Fibroblast of the conjunctiva (primary cell): ENCODE measurements around the gene RNF152.

Experiments used
- DNase-seq: peaks from one replicate; pipeline ENCODE4 v3.0.0-alpha.2; 2010; ENCODE audit warnings: low read depth

Gene RNF152

DNA sequence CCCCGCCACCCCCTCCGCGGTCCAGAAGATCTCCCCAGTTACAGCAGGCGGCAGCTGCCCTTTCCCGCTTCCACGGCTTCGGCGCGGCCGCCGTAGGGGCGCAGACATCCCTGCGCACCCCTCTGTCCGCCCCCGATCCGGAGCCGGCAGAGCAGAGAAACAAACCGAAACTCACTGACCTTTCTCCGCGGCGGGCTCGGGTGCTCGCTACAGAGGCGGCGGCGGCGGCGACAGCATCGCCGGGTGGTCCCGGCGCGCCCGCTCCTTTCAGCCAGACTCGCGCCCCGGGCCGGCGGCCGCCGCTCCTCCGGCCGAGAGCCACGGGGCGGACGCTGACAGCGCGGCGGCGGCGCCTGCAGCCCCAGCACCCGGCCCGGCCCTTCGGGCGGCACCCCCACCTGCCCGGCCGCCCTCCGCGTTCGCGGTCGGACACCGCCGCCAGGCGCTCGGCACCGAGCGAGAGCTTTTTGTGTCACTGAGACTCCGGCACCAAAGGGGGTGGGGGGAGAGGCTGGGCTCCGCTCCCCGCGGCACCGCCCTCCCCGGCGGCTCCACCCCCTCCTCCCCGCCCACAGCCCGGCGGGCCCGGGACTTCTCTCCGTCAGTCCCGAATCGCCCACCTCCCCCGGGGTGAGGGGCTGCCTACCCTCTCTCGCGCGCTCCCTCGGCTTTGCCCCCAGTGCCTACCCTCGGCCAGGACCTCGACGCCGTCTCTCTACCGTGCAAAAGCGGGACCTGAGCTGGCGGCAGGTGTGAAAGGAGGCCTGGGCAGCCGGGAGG is 1.4 kb upstream of the RNF152 start:
- DNase-seq = peak; percentile 22

DNA sequence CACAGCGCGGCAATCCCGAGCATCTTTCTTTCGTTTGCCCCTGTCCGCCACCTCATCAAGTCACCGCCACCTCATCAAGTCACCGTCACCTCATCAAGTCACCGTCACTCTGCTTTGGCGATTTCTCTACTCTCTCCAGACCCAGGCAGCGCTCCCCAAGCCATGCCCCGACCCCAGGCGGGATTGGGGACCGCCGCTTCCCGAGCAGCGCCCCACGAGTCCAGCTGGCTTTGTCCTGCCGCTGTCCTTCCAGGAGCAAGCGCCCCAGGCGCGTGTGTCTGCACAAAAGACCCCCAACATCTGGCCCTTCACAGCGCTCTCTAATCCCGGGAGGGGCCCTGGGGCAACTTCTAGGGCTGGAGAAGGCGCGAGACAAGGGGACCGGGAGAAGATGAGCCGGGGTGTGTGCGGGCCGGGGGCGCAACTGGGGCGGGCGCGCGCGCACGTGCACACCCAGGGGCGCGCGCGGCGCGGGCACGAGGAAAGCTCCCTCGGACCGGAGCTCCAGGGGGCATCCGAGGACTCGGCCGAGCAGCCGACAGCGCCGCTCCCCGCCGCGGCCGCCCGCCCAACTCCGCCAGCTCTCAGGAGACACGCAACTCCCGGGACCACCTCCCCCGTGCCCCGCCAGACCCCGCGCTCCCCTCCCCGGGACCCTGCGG is 633 bp upstream of the RNF152 start:
- DNase-seq = no peak

DNA sequence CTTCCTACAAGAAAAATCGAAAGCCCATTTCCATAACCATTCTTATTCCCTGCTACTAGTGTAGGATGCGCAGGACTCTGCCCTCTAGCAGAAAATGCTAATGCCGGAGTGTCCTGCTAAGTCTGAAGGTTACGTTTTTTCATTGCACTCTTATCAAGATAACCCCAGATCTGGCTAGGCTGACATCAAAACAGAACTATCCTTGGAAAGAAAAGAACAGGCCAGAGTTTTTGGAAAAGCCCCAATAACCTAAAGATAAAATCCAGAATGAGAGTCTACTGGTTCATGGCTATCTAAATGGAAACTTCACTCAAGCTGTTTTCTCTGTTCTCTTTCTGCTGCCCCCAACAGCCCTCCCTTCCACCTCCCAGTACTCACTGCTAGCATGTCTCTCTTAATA is 913 bp downstream of the RNF152 start:
- DNase-seq = no peak

DNA sequence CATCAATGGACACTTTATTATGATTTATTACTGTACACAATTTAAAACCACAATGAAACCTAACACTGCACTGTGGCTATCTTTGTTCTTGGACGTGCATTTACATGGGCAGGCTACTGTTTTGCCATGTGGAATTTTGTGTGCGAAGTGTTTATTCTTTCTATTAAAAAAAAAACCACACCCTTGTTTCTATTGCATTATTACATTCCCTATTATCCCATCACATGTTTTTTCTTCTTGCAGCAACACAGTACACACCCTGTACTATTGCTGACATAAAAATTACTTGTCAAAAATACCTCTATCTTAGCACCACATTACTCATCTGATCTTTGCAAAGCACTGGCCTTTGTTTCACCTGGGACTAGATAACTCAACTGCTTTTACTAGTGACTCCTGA is 1.5 kb downstream of the RNF152 start:
- DNase-seq = no peak

DNA sequence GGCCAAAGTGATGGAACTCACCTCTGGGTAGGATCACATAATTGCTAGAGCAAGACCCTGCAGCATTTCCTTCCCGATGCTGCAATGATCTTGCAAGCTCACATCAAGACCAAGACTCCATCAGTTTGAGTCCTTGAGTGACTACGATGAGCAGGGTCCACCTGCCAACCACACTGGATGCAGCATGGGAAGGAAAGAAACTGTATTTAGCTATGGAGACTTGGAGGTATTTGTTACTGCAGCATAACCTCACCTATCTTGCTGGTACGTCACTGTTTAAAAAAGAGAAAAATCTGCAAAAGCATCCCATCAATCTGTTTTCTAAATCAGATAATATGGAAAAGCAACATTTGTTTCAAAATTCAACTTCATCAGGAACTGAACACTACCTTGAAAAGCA is 2.5 kb downstream of the RNF152 start:
- no peak for DNase-seq

DNA sequence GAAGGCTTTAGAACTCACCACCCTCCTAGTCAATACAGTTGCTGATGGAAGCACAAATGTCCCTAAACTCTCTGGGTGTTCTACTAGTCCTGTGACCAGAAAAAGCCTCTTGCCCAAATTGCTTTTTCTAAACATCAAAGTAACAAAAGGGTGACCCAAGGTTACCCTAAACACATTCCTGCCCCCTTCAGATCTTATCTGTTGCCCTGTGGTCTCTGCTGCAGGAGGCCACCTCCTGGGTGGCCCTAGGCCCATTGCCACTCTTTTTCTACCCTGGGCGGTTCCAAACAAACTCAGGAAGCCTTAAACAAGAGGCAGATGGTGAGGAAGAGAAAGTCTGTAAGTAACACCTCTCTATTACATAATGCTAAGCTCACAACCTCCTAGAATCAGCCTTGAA is 3.3 kb downstream of the RNF152 start:
- no peak for DNase-seq

DNA sequence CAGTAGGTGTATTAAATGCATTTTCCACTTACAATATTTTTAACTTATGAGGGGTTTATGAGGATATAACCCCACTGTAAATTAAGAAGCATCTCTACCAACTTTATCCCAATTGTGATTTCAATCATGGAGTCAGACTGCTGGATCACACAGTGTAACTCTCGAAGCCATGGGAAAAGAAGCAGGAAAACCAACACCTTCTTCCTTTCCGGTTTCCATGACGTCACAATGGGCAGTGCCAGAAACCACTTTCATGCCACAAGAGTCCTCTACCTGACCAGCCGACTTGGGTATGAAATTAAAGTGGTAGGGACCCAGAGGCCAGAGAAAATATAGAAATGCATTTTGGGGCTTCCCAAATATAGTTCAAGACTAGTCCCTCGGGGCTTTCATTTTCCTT is 4.2 kb downstream of the RNF152 start:
- no peak for DNase-seq

DNA sequence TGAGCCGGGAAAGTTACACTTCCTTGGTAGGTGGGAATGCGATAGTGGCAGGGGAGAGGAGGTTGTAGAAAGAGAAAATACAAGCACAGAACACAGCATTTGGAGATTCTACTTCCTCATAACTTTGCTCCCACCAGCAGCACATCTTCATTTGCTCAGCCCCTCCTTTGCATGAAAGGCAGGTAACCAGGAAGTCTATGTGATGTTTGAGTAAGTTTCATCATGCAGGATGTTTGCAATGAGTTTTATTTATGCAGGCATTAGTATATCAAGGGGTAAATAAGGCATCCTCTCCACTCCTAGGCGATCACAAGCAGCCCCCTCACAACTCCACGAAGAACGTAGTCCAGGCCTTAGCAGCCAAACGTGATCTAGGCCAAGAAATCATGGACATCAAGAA is 5.0 kb downstream of the RNF152 start:
- DNase-seq = no peak

DNA sequence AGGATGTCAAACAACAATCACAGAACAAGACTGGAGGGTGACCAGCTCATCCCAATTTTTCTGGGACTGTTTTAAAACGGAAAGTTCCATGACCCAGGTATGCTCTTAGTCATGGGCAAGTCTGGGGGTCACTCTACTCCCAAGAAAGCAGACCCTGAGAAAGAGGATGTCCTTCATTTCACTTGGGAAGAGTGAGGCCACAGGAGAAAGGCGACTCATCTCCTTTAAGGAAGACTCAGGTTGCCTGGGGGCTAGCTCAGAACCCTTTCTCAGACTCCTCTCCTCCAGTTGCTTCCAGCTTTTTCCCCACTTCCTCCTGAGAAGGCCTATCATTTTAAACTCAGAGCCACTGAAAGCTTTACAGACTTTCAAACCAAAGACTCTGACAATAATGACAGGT is 9.3 kb downstream of the RNF152 start:
- no peak for DNase-seq

DNA sequence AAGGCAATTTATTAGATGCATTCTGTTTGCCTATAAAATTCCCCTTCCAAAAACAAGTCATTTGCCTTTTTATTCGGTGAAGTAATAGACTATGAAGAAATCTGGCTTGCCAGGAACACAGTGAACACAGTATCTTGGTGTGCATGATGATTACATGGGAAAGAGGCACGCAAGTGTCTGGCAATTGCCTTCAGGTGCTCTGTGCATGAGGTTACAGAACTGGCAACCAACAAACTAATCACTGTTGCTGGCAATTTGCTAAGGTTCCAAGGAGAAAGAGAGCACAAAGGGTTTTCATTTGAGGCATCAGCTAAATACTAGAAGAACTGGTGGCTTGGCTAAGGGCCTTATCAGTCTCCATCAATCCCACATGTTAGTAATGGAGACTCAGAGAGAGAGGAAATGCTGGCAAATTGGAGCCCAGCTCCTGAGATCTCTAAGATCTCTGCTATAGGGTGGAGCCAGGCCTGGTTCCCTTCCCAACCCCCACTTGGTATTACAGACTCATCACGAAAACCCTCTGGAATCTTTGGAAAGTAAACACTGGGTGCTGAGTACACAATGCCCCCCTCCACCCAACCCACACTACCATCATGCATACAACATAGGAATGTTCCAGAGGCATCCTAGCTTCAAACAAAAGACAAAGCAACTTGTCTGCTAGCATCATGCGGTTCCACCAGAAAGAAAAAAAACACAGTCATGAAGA is 10.4 kb downstream of the RNF152 start:
- no peak for DNase-seq

DNA sequence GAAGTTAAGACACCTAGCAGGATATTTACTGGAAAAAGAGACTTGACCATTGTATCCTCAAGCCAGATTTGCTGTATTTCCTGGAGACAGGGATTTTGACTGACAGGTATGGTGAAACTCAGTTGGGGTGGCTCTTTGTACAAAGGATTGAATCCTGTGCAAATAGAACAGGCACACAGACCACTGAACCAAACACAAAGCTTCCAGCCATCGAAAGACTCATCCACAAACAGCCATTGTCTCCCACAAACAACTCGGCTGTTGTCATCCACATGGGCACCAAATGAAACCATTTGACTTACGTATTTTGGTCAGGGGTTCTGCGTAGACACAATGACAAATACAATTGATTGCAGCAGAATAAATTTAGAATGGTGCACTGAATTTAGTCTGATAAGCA is 15.9 kb downstream of the RNF152 start:
- DNase-seq = no peak

DNA sequence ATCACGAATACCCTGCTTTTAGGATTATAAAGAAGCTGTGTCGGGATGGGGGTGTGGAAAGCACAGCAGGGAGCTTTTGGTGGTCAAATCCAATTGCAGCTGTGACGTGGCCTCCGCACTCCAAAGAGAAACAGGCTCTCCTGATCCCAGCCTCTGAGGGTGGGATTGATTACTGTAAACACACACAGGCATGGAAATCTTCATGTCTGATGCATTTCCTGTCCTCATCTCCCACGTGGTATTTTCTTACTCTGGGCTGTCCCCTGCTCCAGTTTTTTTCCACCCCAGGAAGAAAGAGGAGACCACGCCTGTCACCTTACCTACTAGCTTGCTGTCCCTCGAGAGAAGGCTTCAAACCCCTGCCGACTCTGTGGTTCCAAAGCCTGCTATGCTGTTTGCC is 22.7 kb downstream of the RNF152 start:
- no peak for DNase-seq

DNA sequence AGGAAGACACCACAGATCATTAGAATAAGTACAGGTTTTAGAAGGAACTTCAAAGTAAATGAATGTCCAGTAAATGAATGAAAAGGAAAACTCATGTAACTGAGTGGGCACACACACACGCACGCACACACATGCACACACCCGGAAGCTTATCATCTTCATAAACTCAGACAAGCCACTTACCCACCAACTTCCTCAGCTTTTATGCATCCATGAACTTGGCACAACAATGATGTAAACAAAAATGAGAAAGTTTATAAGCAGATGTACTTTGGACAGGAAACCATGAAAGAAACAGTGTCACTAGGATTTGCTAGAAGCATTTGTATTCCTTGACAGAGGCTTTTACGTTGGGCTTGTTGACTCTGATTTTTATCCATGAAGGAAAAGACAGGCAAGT is 23.2 kb downstream of the RNF152 start:
- DNase-seq = no peak

DNA sequence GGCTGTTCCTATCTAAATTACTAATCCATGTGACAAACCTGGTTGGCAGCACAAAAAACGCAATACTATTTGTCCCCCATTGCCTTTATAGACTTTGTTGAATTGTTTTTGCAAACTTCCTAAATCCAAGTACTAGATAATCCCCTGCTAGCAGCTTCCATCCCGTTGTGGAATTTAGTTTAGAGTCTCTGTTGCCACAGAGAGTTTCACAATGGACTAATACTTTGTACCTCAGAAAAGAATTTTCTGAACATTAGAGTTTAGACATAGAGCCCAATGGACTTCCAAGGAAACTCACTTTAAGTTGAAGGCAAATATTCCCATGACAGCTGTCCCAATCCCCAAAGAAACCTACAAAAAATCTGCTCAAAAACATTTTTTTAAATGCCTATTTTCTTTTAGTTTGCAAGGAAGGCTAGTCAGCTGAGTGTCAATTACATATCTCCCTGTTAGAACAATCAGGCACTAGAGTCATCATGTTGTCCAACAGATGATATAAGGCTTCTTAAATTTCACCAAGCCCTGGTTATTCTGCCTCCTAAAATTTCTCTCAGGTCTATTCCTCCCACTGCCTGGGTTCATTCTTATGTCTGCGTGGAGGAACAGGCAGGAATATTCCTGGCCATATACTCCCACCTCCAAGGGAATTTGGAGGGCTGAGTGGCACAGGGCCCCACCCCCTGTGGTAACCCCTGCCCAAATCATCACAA is 27.2 kb downstream of the RNF152 start:
- no peak for DNase-seq

DNA sequence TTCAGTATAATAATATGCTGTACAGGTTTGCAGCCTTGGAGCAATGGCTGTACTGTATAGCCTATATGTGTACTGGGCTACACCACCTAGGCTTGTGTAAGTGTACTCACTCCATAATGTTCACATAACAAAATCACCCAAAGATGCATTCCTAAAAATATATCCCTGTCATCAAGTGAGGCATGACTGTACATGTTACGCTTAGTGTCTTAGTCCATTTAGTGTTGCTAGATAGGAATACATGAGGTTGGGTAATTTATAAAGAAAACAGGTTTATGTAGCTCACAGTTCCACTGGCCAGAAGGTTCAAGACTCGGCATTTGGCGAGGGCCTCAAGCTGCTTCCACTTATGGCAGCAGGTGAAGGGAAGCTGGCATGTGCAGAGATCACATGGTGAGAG is 31.4 kb downstream of the RNF152 start:
- DNase-seq = no peak

DNA sequence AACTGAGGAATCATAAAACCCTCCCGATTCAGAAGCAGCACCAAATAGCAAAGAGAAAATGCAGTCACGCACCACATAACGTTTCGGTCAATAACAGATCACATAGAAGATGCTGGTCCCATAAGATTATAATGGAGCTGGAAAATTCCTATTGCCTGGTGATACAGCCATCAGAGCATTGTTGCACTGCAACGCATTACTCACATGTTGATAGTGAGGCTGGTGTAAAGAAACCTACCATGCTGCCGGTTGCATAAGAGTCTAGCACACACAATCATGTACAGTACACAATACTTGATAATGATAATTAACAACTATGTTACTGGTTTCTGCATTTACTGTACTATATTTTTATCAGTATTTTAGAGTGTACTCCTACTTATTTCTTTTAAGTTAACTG is 32.5 kb downstream of the RNF152 start:
- no peak for DNase-seq

DNA sequence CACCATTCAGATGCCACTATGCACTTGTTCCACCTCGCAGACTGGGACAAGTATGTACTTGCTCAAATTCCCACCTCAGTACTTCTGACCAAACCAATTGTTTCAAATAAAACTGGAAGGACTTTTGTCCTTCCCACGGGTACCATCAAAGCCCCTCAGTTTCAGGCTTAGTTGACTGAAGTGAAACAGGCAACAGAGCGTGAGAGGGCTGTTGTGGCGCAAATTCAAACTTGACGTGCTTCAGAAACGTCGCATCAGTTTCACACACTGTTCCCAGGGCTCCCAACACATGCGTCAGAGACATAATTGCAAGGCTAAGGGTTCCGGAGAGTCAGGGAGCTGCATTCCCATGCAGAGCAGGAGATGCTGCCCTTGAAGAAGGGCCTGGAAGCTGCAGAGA is 33.7 kb downstream of the RNF152 start:
- DNase-seq = no peak

DNA sequence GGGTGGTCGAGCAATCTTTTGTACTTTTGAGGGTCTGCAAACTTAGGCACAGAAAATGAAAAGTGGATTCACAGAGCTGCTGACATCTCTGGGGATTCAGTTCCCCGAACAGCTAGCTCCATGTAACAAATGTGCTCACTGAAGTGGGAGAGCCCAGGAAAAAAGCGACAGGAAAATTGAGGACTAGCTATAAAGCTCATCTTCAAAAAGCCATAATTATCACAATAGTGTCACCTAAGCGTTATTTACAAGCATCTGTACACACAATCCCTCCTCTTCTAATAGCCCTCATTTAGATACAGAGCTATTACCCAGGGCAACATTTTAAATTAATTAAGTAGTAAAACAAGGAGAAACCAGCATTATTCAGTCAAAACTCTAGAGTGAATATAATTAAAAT is 36.1 kb downstream of the RNF152 start:
- DNase-seq = no peak

DNA sequence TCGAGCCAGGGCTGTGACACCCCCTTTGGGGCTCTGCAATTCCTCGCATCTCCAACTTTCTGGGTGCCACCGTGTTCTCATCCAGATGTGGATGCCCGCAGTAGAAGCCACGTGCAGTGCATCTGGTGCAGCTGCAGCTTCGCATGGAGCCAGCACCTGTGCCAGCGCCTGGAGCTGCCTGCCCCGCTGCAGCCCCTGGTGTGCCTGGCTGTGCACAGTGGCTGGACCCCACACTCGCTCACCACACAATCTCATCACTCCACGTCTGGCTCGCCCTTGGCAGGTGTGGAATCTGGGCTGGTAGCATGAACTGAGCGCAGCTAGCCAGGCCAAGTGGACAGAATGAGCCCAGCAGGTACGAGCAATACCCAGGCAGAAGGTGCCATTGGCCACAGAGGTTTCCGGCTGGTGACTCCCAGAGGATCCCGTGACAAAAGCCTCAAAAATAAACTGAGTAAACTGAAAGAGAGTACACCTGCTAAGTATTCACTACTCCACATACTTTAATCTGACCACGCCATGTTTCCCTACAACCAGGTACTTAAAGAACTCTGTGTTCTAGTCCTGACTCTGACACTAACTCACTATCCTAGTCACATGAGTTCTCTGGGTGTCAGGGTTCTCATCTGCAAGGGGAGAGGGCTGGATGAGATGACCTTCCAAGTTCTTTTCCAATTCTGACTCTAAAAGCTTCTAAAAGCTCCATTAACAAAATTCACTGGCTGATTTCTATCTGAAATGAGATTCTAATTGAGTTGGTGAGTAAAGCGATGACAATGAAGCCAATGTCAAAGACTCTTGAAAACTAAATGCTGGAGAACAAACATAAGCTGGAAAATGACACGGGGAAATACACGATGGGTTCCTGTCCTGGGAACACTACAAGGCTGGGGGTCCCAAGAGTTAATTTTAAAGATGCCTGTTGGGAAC is 37.1 kb downstream of the RNF152 start:
- no peak for DNase-seq

DNA sequence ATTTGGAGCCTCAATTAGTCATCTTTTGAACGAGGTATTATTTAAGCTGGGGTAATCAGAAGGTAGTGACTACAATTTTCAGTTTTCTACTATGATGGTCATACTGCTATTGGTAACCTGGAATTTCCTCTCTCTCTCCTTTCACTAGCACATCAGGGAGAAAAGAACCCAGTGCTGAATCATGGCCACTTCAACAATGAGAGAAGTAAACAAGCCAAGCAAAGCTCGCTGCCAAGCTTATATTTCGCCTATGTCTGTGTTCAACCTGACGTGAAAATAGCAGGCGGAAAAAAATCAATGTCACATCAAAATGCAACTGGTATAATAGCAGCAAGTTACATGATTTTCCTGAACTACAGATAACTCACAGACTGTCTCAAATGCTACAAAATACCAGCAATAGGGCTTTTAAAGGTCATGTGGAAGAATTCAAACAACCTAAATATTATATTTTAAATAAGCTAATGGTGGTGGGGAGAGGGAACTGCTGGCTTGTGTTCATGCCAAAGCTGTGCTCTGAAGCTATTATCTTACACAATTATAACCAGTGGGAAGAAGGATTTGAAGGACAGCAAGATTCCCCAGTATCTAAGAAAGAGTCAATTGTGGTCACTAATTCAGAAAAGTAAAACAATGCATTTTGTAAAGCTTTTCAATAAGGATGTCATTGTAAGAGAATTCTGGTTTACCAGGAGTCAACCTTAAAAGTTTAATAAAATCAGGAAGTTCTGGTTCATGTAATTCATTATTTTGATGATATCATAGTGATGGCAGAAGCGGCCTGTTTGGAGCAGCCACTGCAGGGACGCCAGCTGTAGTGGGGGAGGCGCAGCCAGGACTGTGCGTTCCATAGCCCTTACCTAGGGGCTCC is 38.0 kb downstream of the RNF152 start:
- no peak for DNase-seq

DNA sequence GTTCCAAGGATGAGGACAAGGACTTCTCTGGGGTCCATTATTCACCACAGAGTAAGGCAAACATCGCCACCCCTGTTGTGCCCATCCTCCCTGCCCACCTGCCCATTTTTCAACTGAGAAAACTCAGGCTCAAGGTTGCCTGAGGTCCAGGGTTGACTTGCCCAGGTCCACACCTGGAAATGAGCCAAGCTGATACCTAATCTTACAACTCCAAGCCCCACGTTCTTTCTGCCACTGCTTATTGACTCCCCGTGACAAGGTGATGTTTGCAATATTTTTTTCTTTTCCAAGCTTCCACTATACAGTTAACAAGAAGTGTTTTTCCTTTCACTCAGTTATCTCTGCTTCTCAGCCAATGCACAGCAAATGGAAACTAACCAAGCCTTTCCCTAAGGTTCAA is 39.0 kb downstream of the RNF152 start:
- no peak for DNase-seq
